Measurements from ENCODE around the gene LCMT1. TPM values are rescaled to one million over a fixed set of nuclear protein-coding genes. Genes with fewer than 3 reads are reported as not detected.

Gene LCMT1
- polyA plus RNA-seq, 1 donor from 2014 or later, result 45.5 TPM

DNA sequence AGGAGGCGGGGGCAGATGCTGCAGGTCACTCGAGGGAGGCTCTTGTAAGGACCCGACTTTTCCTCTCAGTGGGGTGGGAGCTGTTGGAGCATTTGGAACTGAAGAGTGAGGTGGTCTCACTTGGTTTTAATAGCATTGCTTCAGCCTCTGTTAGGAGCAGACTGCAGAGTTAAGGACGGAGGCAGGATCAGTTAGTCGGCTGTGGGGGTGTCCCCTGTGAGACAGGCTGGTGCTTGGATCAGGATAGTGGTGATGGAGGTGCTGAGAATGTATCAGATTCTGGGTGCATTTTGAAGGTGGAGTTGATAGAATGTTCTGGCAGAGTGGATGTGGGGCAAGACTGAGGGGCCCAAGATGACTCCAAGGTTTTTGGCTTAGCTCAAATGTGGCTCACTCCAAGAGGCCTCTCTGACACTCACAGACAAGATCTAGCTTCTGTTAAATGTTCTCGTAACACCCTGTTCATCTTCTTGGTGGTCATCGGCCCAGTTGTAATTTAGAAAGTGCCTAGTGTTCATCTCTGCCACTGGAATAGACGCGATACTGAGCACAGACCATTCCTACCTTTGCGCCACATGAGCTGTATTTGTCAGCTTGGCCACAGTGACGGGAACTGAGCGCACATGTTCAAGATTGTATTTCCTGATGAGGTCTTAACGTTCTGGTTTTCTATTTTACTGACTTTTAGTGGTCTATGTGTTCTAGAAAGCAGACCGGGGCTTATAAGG lies 7.5 kb downstream of the LCMT1 start:
- Histone ChIP-seq H3K27ac (ENCODE audit: low read length) (no peak overlapping the region), H3K79me2 (replicated peaks; ENCODE audit: insufficient read depth, low read length) (peaks cover 24% of the 10 kb centered on the region), H4K20me1 (ENCODE audit: insufficient read depth) (no peaks in the 10 kb centered on the region)

More for the DNA sequence above, 7.5 kb downstream of the LCMT1 start:
- Histone ChIP-seq H3F3A (ENCODE audit: insufficient read depth, low read length, poor library complexity, severe bottlenecking) (no peaks in the 10 kb centered on the region), H3K27me3 (ENCODE audit: insufficient read depth, low read depth, low read length) (no peaks in the 10 kb centered on the region), H3K9ac (ENCODE audit: low read length) (no peak overlapping the region), H2AFZ (ENCODE audit: low read depth, low read length) (no peak overlapping the region), H3K36me3 (ENCODE audit: insufficient read depth, low read length) (no peaks in the 10 kb centered on the region), H3K4me3 (ENCODE audit: low read length) (no peak overlapping the region), H3K9me2 (ENCODE audit: insufficient read depth, low read length) (no peaks in the 10 kb centered on the region), H3K4me2 (ENCODE audit: low read length) (no peak overlapping the region), H3K9me3 (ENCODE audit: low read length) (no peaks in the 10 kb centered on the region)
- no peak for TF ChIP-seq EP300 (conservative IDR thresholded peaks at IDR 0.05; ENCODE audit: poor library complexity, severe bottlenecking)
- TF ChIP-seq SMC3 (conservative IDR thresholded peaks at IDR 0.05; ENCODE audit: poor library complexity), result no peak
- no peak for TF ChIP-seq TAF1 (IDR thresholded peaks at IDR 0.05; ENCODE audit: low read depth)
- no peak for TF ChIP-seq EZH2 (IDR thresholded peaks at IDR 0.05; ENCODE audit: borderline replicate concordance, insufficient read depth, low read length, poor library complexity, severe bottlenecking)
- TF ChIP-seq MXI1 (conservative IDR thresholded peaks at IDR 0.05; ENCODE audit: poor library complexity, severe bottlenecking), result no peak
- no peak for TF ChIP-seq POLR2AphosphoS5 (IDR thresholded peaks at IDR 0.05)
- no peak for TF ChIP-seq REST (IDR thresholded peaks at IDR 0.05; ENCODE audit: borderline replicate concordance)
- no peak for TF ChIP-seq CTCF (IDR thresholded peaks at IDR 0.05; ENCODE audit: poor library complexity, severe bottlenecking)
- no peak for TF ChIP-seq RAD21 (conservative IDR thresholded peaks at IDR 0.05)

All from neural cell (in vitro differentiated cells).